Caki2 (cell line): ENCODE data around the gene TRPM6. TPM values are rescaled to one million over a fixed set of nuclear protein-coding genes. Genes with fewer than 3 reads are reported as not detected.

Source experiments
- total RNA-seq: library from RNA; depleted of rRNA; stranded (reverse); fragments of >200 nt; shearing (Covaris generic); gene quantifications from 2 replicates; pipeline ENCODE4 v1.2.3, GENCODE V29; 2014; ENCODE audit warnings: low replicate concordance; rRNA removed

Gene TRPM6
- total RNA-seq, 1 experiment from 2014 or later = not detected

Other genes with a start within 250 kb of the TRPM6 start
- 5.1 and 6.7 TPM in 2 replicates for gene C9orf40, start 65.0 kb upstream of the TRPM6 start, total RNA-seq
- 8.3 and 9.9 TPM in 2 replicates for gene CARNMT1, start 140.4 kb upstream of the TRPM6 start, total RNA-seq
- gene NMRK1, start 200.2 kb upstream of the TRPM6 start, total RNA-seq = 23.3 and 28.4 TPM in 2 replicates
- gene OSTF1, start 200.6 kb upstream of the TRPM6 start, total RNA-seq = 9.0 and 12.4 TPM in 2 replicates